Mesothelial cell of epicardium (in vitro differentiated cells): ENCODE data around the gene LCLAT1. TPM values are rescaled to one million over a fixed set of nuclear protein-coding genes. Genes with fewer than 3 reads are reported as not detected.

Source experiments
- DNase-seq, 2 experiments: peaks; one replicate each; pipeline ENCODE4 v3.0.0; 2021; ENCODE audit warnings: low spot score in 2 of 2; ENCODE audit not compliant: unreplicated experiment in 2 of 2
- H3K27ac Mint-ChIP-seq: 2 replicates; pipeline ENCODE4 v1.8.0; 2021; ENCODE audit warnings: mixed read lengths
- H3K27me3 Mint-ChIP-seq: 2 replicates; pipeline ENCODE4 v1.8.0; 2021; ENCODE audit warnings: low read depth, mixed read lengths
- H3K36me3 Mint-ChIP-seq: 2 replicates; pipeline ENCODE4 v1.8.0; 2021; ENCODE audit warnings: mixed read lengths
- H3K4me1 Mint-ChIP-seq: 2 replicates; pipeline ENCODE4 v1.8.0; 2021; ENCODE audit warnings: mixed read lengths
- H3K4me3 Mint-ChIP-seq: 2 replicates; pipeline ENCODE4 v1.8.0; 2021; ENCODE audit warnings: mild to moderate bottlenecking, moderate library complexity, mixed read lengths
- H3K9me3 Mint-ChIP-seq: 2 replicates; pipeline ENCODE4 v1.8.0; 2021; ENCODE audit warnings: mixed read lengths
- total RNA-seq: library from RNA; stranded (reverse); gene quantifications from 3 replicates; pipeline ENCODE4 v1.2.1, GENCODE V29; 2021
- TF ChIP-seq, protein P1 (sequence below): fragments of 200-600 bp; sonication (generic); IDR thresholded peaks from one replicate; pipeline ENCODE4 v1.5.0; 2021; ENCODE audit warnings: antibody characterized with exemption; ENCODE audit not compliant: unreplicated experiment

The LCLAT1 gene
- total RNA-seq, 1 donor from 2014 or later: 23.2 TPM

GRCh38 chr2:30436859-30437435, 10.1 kb upstream of the LCLAT1 start:
- H3K36me3 Mint-ChIP-seq: no peaks in the 10 kb centered on the region
- H3K4me3 Mint-ChIP-seq: no peak overlapping the region
- H3K4me1 Mint-ChIP-seq: peaks cover 6% of the 10 kb centered on the region
- H3K27me3 Mint-ChIP-seq: no peaks in the 10 kb centered on the region
- TF ChIP-seq, protein P1, sequence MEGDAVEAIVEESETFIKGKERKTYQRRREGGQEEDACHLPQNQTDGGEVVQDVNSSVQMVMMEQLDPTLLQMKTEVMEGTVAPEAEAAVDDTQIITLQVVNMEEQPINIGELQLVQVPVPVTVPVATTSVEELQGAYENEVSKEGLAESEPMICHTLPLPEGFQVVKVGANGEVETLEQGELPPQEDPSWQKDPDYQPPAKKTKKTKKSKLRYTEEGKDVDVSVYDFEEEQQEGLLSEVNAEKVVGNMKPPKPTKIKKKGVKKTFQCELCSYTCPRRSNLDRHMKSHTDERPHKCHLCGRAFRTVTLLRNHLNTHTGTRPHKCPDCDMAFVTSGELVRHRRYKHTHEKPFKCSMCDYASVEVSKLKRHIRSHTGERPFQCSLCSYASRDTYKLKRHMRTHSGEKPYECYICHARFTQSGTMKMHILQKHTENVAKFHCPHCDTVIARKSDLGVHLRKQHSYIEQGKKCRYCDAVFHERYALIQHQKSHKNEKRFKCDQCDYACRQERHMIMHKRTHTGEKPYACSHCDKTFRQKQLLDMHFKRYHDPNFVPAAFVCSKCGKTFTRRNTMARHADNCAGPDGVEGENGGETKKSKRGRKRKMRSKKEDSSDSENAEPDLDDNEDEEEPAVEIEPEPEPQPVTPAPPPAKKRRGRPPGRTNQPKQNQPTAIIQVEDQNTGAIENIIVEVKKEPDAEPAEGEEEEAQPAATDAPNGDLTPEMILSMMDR: no peak
- DNase-seq: no peak
- no peak overlapping the region for H3K27ac Mint-ChIP-seq
- H3K9me3 Mint-ChIP-seq: no peaks in the 10 kb centered on the region

DNA sequence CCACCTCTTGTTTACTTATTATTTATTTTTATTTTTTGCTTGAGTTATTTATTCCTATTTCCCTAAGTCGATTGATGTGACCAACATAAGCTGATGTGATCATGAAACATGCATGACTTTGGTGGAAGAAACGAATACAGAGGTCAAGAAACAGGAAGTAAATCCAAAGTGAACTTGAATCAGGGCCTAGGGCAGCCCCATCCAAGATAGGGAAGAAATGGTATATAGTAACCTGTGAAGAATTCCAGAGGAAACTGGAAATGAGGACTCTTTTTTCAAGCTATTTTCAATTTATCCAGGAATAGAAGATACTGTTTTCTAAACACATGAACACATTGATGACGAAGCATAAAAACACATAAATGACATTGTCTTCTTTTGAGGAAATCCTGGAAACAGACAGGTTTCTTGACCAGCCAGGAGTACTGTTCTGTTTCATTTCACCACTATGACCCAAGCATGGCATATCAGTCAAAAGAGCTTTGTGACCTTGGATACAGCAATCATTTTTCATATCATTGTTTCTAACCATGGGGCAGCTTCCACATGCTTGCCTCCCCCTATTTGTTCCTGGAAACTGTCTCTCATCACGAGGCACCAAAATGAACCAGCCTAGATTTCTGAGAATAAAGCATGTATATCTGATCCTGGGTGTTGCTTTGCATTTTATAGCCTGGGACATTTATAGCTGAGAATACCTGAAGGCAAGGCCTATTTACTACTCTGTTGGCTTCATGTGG, 9.1 kb upstream of the LCLAT1 start:
- TF ChIP-seq, protein P1: no peak
- H3K9me3 Mint-ChIP-seq: no peaks in the 10 kb centered on the region
- no peak overlapping the region for H3K27ac Mint-ChIP-seq
- no peaks in the 10 kb centered on the region for H3K27me3 Mint-ChIP-seq
- H3K4me1 Mint-ChIP-seq: peaks cover 6% of the 10 kb centered on the region
- H3K4me3 Mint-ChIP-seq: no peak overlapping the region
- H3K36me3 Mint-ChIP-seq: no peaks in the 10 kb centered on the region
- no peak for DNase-seq

- H3K27ac Mint-ChIP-seq: no peak overlapping the region
- no peak overlapping the region for H3K4me3 Mint-ChIP-seq
- no peaks in the 10 kb centered on the region for H3K36me3 Mint-ChIP-seq
- no peaks in the 10 kb centered on the region for H3K9me3 Mint-ChIP-seq
- H3K27me3 Mint-ChIP-seq: no peaks in the 10 kb centered on the region
- DNase-seq: no peak
- peaks cover under 1% of the 10 kb centered on the region for H3K4me1 Mint-ChIP-seq
- TF ChIP-seq, protein P1: no peak
Measured at GRCh38 chr2:30439296-30439695, 7.8 kb upstream of the LCLAT1 start.

- no peak overlapping the region for H3K4me3 Mint-ChIP-seq
- no peaks in the 10 kb centered on the region for H3K4me1 Mint-ChIP-seq
- H3K9me3 Mint-ChIP-seq: no peaks in the 10 kb centered on the region
- DNase-seq: no peak
- TF ChIP-seq, protein P1: no peak
- H3K27me3 Mint-ChIP-seq: no peaks in the 10 kb centered on the region
- no peak overlapping the region for H3K27ac Mint-ChIP-seq
- H3K36me3 Mint-ChIP-seq: no peaks in the 10 kb centered on the region
Measured at GRCh38 chr2:30439879-30440278, 7.2 kb upstream of the LCLAT1 start.

DNA sequence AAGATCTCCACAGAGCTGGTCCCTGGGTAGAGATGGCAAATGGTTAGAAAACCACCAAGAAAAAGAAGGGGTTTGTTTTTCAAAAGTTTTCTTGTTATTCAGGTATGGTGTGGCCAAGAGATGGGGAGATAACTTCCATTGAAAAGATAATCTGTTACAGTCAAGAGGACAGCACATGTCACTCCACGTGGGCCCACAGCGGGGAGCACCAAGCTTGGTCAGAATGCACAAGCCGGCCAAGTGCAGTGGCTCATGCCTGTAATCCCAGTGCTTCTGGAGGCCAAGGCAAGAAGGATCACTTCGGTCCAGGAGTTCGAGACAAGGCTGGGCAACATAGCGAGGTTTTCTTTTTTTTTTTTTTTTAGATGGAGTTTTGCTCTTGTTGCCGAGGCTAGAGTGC, 6.0 kb upstream of the LCLAT1 start:
- Mint-ChIP-seq H3K4me1 (no peaks in the 10 kb centered on the region), H3K9me3 (no peaks in the 10 kb centered on the region), H3K27me3 (no peaks in the 10 kb centered on the region), H3K4me3 (no peak overlapping the region), H3K27ac (no peak overlapping the region), H3K36me3 (no peaks in the 10 kb centered on the region)
- no peak for DNase-seq
- TF ChIP-seq, protein P1: no peak
